Upper lobe of left lung (tissue), 6 donors: Measurements from ENCODE around the gene EXD3. TPM values are rescaled to one million over a fixed set of nuclear protein-coding genes. Genes with fewer than 3 reads are reported as not detected.
A peak's percentile ranks its signal among the peaks of the same experiment; 100 is the strongest.

Experiments
- ATAC-seq, 2 donors: fragments of 200-7000 bp; cut with Tn5 transposase; one replicate each; pipeline ENCODE4 v1.9.1; 2022; ENCODE audit warnings: mild to moderate bottlenecking in 2 of 2, moderate library complexity in 2 of 2; ENCODE audit not compliant: low FRiP score in 2 of 2
- DNase-seq, 2 donors: peaks; one replicate each; pipeline ENCODE4 v3.0.0-alpha.2; 2019 to 2020
- H3K27ac ChIP-seq, 4 donors: fragments of 200-600 bp; sonication (generic); one replicate each; pipeline ENCODE4 v1.5.1; 2016 to 2019
- H3K27me3 ChIP-seq, 4 donors: fragments of 200-600 bp; sonication (generic); one replicate each; pipeline ENCODE4 v1.5.1; 2017 to 2019
- H3K36me3 ChIP-seq, 4 donors: fragments of 200-600 bp; sonication (generic); one replicate each; pipeline ENCODE4 v1.5.1; 2016 to 2019
- H3K4me1 ChIP-seq, 4 donors: fragments of 200-600 bp; sonication (generic); one replicate each; pipeline ENCODE4 v1.5.1; 2018 to 2019
- H3K4me3 ChIP-seq, 4 donors: fragments of 200-600 bp; sonication (generic); one replicate each; pipeline ENCODE4 v1.5.1; 2017 to 2019; ENCODE audit warnings: mild to moderate bottlenecking in 2 of 4, moderate library complexity in 1 of 4
- H3K9me3 ChIP-seq, 4 donors: fragments of 200-600 bp; sonication (generic); one replicate each; pipeline ENCODE4 v1.5.1; 2018 to 2019
- EP300 ChIP-seq, 4 donors: sonication (generic); formaldehyde crosslinking; IDR thresholded peaks; one replicate each; pipeline ENCODE4 v1.5.1; 2017; ENCODE audit warnings: antibody characterized with exemption in 4 of 4, control low read depth in 2 of 4
- POLR2A ChIP-seq, 4 donors: fragments of 450-650 bp; IDR thresholded peaks; one replicate each; pipeline ENCODE4 v1.5.1; 2016 to 2017; ENCODE audit warnings: antibody characterized with exemption in 4 of 4, mild to moderate bottlenecking in 2 of 4
- POLR2AphosphoS5 ChIP-seq, 2 donors: sonication (generic); formaldehyde crosslinking; IDR thresholded peaks; one replicate each; pipeline ENCODE4 v1.5.1; 2017; ENCODE audit warnings: antibody characterized with exemption in 2 of 2
- WGBS, 2 donors: methylation state at CpG; one replicate each; pipeline ENCODE4 v1.1.5; 2017 to 2018; 5-methylcytosine and 5-hydroxymethylcytosine counted together
- total RNA-seq, 6 donors: library from RNA; depleted of rRNA in 4 of 6; stranded (reverse); fragments of >200 nt in 4 of 6; gene quantifications; one replicate each; pipeline versions ENCODE4 v1.1.0 to v1.2.1, GENCODE V29; 2016 to 2021
- TF ChIP-seq, protein P1 (sequence below), 6 experiments: fragments of 450-650 bp in 4 of 6; fragments of 200-600 bp in 2 of 6; sonication (generic) in 2 of 6; IDR thresholded peaks; one replicate each; pipeline ENCODE4 v1.5.1; 2016 to 2019; ENCODE audit warnings: antibody characterized with exemption in 6 of 6
- donor health status: DM: no; HTN: no; CAD: no; lungs with moderate emphysema.
- donor health status: DM: no; HTN: yes; CAD: no; lungs with severe emphysema.

The EXD3 gene
- total RNA-seq, 6 donors from 2014 or later: 12.3 to 118 (median 24.8) TPM

DNA sequence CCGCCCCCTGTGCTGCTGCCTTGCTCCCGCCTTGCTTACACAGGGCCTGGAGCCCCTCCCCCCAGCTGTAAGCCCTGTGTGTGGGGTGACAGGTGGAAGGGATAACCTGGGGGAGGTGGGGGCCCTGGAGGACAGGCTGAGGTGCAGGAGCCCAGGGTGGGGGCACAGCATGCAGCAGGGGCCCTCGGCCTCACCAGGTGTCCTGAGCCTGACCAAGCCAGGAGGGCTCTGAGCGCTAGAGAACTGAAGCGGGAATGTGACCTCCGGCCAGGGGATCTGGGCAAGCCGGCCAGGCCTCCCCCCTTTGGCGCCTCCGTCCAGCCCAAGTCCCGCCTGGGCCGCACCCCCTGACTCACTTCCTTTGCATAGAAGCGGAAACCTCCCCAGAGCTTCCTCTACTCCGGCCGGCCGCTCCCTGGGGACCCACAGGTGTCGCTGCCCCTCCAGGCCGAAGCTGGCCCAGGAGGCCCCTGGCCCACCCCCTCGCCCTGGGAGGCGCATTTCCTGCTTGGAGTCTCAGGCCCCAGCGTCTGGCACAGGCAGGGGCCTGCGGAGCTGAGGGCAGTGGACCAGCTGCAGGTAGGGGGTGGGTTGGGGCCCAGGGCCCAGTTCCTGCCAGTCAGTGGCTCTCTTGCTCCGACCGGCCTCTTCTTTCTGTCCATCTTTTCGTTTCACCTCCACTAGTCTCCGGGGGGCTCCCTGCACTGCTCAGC lies 145.5 kb downstream of the EXD3 start, which contains the start of gene TOR4A:
Gene TOR4A (plus strand): TSS at position 398 of the 713 bp plus-strand sequence. CDS start 964 bp downstream, outside the sequence.
- ATAC-seq (peak; percentile 88 to 94), DNase-seq (peak; percentile 91 to 98)
- Histone ChIP-seq H3K4me3 (peak within 1 kb of the TSS; percentile 64 to 86 (median 70)), H3K36me3 (peaks cover 10 to 47% (median 35%) of the 10 kb centered on the region in 4 donors), H3K9me3 (no peaks in the 10 kb centered on the region), H3K27ac (peak within 1 kb of the TSS; percentile 95 to 98 (median 96)), H3K4me1 (peaks cover 38 to 93% (median 63%) of the 10 kb centered on the region in 4 donors), H3K27me3 (no peaks in the 10 kb centered on the region)
- WGBS, 2 donors: 1 to 14% methylated on average over 13 to 20 of the region's 25 CpGs
- peak; percentile 86 to 89 for TF ChIP-seq POLR2AphosphoS5 (IDR thresholded peaks at IDR 0.05)
- peak in 2 of 4 donors; percentile 60 to 85 for TF ChIP-seq POLR2A (IDR thresholded peaks at IDR 0.05)
- TF ChIP-seq EP300 (IDR thresholded peaks at IDR 0.05): peak in 2 of 4 donors; percentile 67 to 69
- TF ChIP-seq, protein P1, sequence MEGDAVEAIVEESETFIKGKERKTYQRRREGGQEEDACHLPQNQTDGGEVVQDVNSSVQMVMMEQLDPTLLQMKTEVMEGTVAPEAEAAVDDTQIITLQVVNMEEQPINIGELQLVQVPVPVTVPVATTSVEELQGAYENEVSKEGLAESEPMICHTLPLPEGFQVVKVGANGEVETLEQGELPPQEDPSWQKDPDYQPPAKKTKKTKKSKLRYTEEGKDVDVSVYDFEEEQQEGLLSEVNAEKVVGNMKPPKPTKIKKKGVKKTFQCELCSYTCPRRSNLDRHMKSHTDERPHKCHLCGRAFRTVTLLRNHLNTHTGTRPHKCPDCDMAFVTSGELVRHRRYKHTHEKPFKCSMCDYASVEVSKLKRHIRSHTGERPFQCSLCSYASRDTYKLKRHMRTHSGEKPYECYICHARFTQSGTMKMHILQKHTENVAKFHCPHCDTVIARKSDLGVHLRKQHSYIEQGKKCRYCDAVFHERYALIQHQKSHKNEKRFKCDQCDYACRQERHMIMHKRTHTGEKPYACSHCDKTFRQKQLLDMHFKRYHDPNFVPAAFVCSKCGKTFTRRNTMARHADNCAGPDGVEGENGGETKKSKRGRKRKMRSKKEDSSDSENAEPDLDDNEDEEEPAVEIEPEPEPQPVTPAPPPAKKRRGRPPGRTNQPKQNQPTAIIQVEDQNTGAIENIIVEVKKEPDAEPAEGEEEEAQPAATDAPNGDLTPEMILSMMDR (IDR thresholded peaks at IDR 0.05): peak in 5 of 6 experiments; percentile 16 to 54 (median 46)

DNA sequence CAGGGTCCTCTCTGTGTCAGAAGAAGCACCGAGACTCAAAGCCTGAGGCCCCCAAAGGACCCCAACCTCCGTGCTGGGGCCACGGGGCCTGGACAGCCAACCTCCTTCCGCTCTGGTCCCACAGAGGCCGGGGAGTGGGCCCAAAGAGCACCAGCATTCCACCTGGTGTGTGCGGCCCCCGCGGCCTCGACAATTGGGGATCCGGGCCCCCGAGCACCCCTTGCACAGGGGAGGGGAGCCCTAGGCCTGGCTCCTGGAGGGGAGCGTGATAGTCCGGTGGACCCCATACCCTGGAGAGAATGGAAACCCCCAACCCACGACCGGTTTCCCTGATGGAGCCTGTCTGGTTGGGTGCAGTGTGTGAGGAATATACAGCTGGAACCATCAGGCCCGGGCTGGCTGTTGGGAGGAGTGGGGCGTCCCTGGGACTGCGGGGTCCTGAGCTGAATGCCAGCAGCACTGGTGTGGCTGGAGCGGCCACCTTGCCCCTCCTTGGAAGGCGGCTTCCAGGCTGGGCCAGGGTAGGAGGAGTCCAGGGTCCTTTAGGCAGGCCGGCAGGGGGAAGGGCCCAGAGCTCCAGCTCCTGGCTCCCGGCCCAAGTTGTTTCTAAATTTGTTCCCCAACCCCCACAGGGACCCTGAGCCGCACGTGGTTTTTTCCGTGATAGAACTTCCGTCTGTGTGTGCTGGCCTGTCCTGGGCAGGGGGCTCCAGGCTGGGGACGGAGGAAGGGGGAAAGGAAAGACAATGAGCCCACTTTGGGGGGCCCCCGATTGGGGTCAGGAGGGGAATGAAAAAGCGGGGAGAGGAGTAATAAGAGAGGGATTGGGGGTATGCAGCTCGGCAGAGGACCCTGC lies 146.3 kb downstream of the EXD3 start:
- H3K27me3 ChIP-seq: no peaks in the 10 kb centered on the region
- peak in 1 of 2 donors; percentile 36 for TF ChIP-seq POLR2AphosphoS5 (IDR thresholded peaks at IDR 0.05)
- TF ChIP-seq POLR2A (IDR thresholded peaks at IDR 0.05): no peak
- no peak for TF ChIP-seq EP300 (IDR thresholded peaks at IDR 0.05)
- TF ChIP-seq, protein P1 (IDR thresholded peaks at IDR 0.05): no peak
- peak overlapping the region; percentile 18 to 86 (median 68) for H3K4me3 ChIP-seq
- H3K36me3 ChIP-seq: peaks cover 10 to 46% (median 40%) of the 10 kb centered on the region in 4 donors
- peaks cover 39 to 98% (median 63%) of the 10 kb centered on the region in 4 donors for H3K4me1 ChIP-seq
- peak; percentile 76 to 92 for DNase-seq
- H3K27ac ChIP-seq: peak overlapping the region; percentile 95 to 98 (median 96)
- 2 to 35% methylated on average over 8 to 29 of the region's 30 CpGs for WGBS, 2 donors
- no peaks in the 10 kb centered on the region for H3K9me3 ChIP-seq
- peak; percentile 53 to 77 for ATAC-seq

DNA sequence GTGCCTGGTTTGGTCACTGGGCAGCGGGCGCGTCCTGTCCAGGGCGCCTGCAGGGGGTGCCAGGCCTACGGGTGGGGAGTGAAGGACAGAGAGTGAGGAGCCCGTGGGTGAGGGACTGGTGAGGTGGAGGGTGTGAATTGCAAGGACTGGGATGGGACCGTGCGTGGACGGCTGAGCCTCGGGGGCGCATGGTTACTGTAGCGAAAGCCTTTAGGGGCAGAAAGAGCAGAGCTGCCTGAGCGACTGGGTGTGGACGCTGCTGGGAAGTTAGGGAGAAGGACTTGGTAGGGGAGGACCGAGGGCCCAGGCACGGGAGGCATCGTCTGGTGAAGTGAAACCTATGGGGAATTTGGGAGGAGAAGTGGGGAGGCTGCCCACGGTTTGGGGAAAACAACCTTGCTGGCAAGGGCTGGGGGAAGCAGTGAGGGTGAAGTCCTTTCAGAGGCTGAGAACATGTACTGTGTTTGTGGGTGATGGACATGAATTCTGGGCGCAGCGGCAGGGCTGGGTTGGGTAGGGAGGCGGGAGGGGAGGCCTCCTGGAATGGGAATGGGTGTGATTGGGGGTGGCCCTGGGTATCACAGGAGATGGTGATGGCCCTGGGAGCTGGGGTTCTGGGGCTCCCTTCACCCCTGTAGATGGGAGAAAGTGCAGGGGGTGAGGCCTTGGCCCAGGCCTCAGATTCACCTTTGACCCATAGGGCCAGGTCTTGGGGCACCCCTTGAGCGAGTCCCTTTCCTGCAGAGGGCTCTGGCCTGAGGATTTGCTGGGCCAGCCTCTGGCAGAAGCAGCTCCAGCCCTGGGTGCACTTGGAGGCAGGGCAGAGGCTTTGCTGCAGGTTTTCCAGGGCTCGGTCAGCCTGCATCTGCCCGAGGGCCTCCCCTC lies 147.1 kb downstream of the EXD3 start:
- DNase-seq (peak in 1 of 2 donors; percentile 77), ATAC-seq (no peak)
- Histone ChIP-seq H3K36me3 (peaks cover 10 to 43% (median 38%) of the 10 kb centered on the region in 4 donors), H3K4me3 (no peak overlapping the region), H3K27me3 (no peaks in the 10 kb centered on the region), H3K27ac (peak overlapping the region; percentile 95 to 98 (median 96)), H3K4me1 (peaks cover 39 to 98% (median 67%) of the 10 kb centered on the region in 4 donors), H3K9me3 (no peaks in the 10 kb centered on the region)
- TF ChIP-seq POLR2A (IDR thresholded peaks at IDR 0.05): no peak
- TF ChIP-seq, protein P1 (IDR thresholded peaks at IDR 0.05): no peak
- no peak for TF ChIP-seq POLR2AphosphoS5 (IDR thresholded peaks at IDR 0.05)
- TF ChIP-seq EP300 (IDR thresholded peaks at IDR 0.05): no peak
- WGBS, 2 donors: 84% methylated on average over 21 to 24 of the region's 24 CpGs

DNA sequence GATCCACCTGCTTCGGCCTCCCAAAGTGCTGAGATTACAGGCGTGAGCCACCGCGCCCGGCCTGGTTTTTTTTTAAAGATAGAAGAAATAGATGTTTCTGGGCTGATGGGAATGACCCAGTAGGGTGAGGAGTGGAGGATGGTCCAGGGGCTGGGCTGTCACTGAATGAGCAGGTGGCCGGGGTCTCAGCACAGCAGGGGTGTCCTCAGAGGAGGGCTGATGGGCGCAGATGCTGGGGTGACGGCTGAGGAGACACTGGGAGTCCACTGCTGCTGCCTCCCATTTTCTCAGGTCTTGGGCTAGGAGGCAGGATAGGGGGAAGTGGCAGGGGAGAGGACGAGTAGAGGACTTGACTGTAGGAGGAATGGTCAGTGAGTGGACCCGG lies 147.8 kb downstream of the EXD3 start:
- H3K9me3 ChIP-seq: no peaks in the 10 kb centered on the region
- peak overlapping the region; percentile 95 to 98 (median 96) for H3K27ac ChIP-seq
- WGBS, 2 donors: 80 to 86% methylated on average over 10 of the region's 10 CpGs
- no peak overlapping the region for H3K4me3 ChIP-seq
- H3K36me3 ChIP-seq: peaks cover 10 to 42% (median 32%) of the 10 kb centered on the region in 4 donors
- TF ChIP-seq POLR2A (IDR thresholded peaks at IDR 0.05): no peak
- TF ChIP-seq, protein P1 (IDR thresholded peaks at IDR 0.05): no peak
- TF ChIP-seq EP300 (IDR thresholded peaks at IDR 0.05): no peak
- TF ChIP-seq POLR2AphosphoS5 (IDR thresholded peaks at IDR 0.05): no peak
- ATAC-seq (no peak), DNase-seq (no peak)
- peaks cover 39 to 97% (median 66%) of the 10 kb centered on the region in 4 donors for H3K4me1 ChIP-seq
- no peaks in the 10 kb centered on the region for H3K27me3 ChIP-seq
